Spleen (tissue), 7 donors: ENCODE data around the gene DIDO1.

Experiments used
- POLR2AphosphoS5 ChIP-seq, 3 donors: sonication (generic); formaldehyde crosslinking; IDR thresholded peaks; one replicate each; pipeline ENCODE4 v1.5.1; 2017; ENCODE audit warnings: antibody characterized with exemption in 3 of 3
- TF ChIP-seq, protein P1 (sequence below), 11 experiments: fragments of 200-600 bp in 7 of 11; fragments of 450-650 bp in 4 of 11; sonication (generic) in 4 of 11; IDR thresholded peaks in 8 of 11; conservative IDR thresholded peaks in 3 of 11; 1 replicate in 7 of 11; 2 replicates in 4 of 11; pipeline versions ENCODE4 v1.4.0 to v1.8.0; 2016 to 2021; ENCODE audit warnings: antibody characterized with exemption in 11 of 11, inconsistent platforms in 4 of 11, mild to moderate bottlenecking in 1 of 11
- donor health status: DM: no; HTN: no; CAD: no; lungs with moderate emphysema.
- donor health status: DM: no; HTN: no; CAD: no.
- donor health status: DM: no; HTN: no; CAD: no.

DNA sequence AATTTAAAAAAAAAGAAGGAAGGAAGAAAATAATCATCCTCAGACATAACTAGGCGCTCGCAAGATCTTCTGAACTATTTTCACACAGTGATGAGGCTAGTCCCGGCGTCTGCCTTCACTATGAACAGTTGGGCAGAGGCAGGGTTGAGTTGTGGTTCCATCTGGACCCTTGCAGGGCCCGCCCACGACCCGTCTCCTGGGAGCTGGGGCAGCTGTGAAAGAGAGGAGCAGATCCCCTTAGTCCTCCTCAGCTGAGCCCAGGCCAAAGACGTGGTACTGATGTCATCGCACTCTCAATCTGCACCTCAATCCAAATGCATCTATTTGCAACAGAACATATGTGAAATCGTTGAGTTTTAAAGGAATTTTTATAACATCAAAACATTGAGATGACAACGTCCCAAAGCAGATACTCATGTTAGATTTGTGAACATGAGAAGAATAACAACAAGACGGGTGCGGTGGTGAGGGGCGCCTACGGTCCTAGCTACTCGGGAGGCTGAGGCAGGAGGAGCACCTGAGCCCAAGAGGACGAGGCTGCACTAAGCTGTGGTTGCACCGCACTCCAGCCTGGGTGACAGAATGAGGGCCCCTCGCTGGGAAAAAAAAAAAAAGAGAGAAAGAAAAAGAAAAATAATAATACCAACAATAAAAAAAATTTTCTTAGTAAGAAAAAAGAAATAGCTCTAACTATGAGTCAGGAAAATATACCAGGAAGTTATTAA lies 80.0 kb downstream of the DIDO1 start:
- TF ChIP-seq, protein P1, sequence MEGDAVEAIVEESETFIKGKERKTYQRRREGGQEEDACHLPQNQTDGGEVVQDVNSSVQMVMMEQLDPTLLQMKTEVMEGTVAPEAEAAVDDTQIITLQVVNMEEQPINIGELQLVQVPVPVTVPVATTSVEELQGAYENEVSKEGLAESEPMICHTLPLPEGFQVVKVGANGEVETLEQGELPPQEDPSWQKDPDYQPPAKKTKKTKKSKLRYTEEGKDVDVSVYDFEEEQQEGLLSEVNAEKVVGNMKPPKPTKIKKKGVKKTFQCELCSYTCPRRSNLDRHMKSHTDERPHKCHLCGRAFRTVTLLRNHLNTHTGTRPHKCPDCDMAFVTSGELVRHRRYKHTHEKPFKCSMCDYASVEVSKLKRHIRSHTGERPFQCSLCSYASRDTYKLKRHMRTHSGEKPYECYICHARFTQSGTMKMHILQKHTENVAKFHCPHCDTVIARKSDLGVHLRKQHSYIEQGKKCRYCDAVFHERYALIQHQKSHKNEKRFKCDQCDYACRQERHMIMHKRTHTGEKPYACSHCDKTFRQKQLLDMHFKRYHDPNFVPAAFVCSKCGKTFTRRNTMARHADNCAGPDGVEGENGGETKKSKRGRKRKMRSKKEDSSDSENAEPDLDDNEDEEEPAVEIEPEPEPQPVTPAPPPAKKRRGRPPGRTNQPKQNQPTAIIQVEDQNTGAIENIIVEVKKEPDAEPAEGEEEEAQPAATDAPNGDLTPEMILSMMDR (IDR thresholded peaks at IDR 0.05 in 8 of 11, conservative IDR thresholded peaks at IDR 0.05 in 3 of 11): no peak
- TF ChIP-seq POLR2AphosphoS5 (IDR thresholded peaks at IDR 0.05): no peak
